ENCODE results near the gene CEP57.

- TF ChIP-seq CHD2 (IDR thresholded peaks at IDR 0.05; ENCODE audit: low read length, partially characterized antibody), result no peak
- no peak for TF ChIP-seq NR3C1 (IDR thresholded peaks at IDR 0.05)
- no peak for TF ChIP-seq CTCF (IDR thresholded peaks at IDR 0.05)
- TF ChIP-seq POLR2A (IDR thresholded peaks at IDR 0.05; ENCODE audit: low read length), result no peak
- TF ChIP-seq FOSL2 (IDR thresholded peaks at IDR 0.05), result no peak
- no peak for TF ChIP-seq FOSL2 (CRISPR knock-in tag; IDR thresholded peaks at IDR 0.05)
- TF ChIP-seq SREBF2 (IDR thresholded peaks at IDR 0.05), result no peak
- TF ChIP-seq RAD21 (conservative IDR thresholded peaks at IDR 0.05 in 1 of 2, IDR thresholded peaks at IDR 0.05 in 1 of 2), result no peak
- TF ChIP-seq MAX (IDR thresholded peaks at IDR 0.05), result no peak
Measured at GRCh38 chr11:95768521-95768920, 21.8 kb upstream of the CEP57 start.
